Activated naive CD8-positive, alpha-beta T cell (primary cell): ENCODE measurements around the gene SEMA3C.

ENCODE experiments used
- H3K27ac Mint-ChIP-seq: one replicate; pipeline ENCODE4 v1.8.0; 2021; ENCODE audit warnings: mixed read lengths
- H3K27me3 Mint-ChIP-seq: one replicate; pipeline ENCODE4 v1.8.0; 2021; ENCODE audit warnings: mixed read lengths
- H3K36me3 Mint-ChIP-seq: one replicate; pipeline ENCODE4 v1.8.0; 2021; ENCODE audit warnings: mixed read lengths
- H3K4me1 Mint-ChIP-seq: one replicate; pipeline ENCODE4 v1.8.0; 2021; ENCODE audit warnings: low read depth, mixed read lengths
- H3K4me3 Mint-ChIP-seq: one replicate; pipeline ENCODE4 v1.8.0; 2021; ENCODE audit warnings: mild to moderate bottlenecking, mixed read lengths
- H3K9me3 Mint-ChIP-seq: one replicate; pipeline ENCODE4 v1.8.0; 2021; ENCODE audit warnings: low read depth, mixed read lengths

Gene SEMA3C

GRCh38 chr7:80859272-80859970 lies 59.4 kb downstream of the SEMA3C start:
- H3K4me1 Mint-ChIP-seq = no peaks in the 10 kb centered on the region
- H3K4me3 Mint-ChIP-seq = no peak overlapping the region
- no peaks in the 10 kb centered on the region for H3K27me3 Mint-ChIP-seq
- no peak overlapping the region for H3K27ac Mint-ChIP-seq
- H3K36me3 Mint-ChIP-seq = no peaks in the 10 kb centered on the region
- no peaks in the 10 kb centered on the region for H3K9me3 Mint-ChIP-seq

GRCh38 chr7:80858141-80858903 lies 60.5 kb downstream of the SEMA3C start:
- Mint-ChIP-seq H3K36me3 (no peaks in the 10 kb centered on the region), H3K4me3 (no peak overlapping the region), H3K9me3 (no peaks in the 10 kb centered on the region), H3K4me1 (no peaks in the 10 kb centered on the region), H3K27ac (no peak overlapping the region), H3K27me3 (no peaks in the 10 kb centered on the region)

GRCh38 chr7:80856769-80857168 lies 62.1 kb downstream of the SEMA3C start:
- Mint-ChIP-seq H3K9me3 (no peaks in the 10 kb centered on the region), H3K4me1 (no peaks in the 10 kb centered on the region), H3K36me3 (no peaks in the 10 kb centered on the region), H3K27ac (no peak overlapping the region), H3K27me3 (no peaks in the 10 kb centered on the region), H3K4me3 (no peak overlapping the region)

GRCh38 chr7:80851896-80852476 lies 66.9 kb downstream of the SEMA3C start:
- no peaks in the 10 kb centered on the region for H3K36me3 Mint-ChIP-seq

GRCh38 chr7:80848841-80849240 lies 70.0 kb downstream of the SEMA3C start:
- Mint-ChIP-seq H3K27me3 (no peaks in the 10 kb centered on the region), H3K4me3 (no peak overlapping the region), H3K9me3 (peaks cover 5% of the 10 kb centered on the region), H3K27ac (no peak overlapping the region), H3K4me1 (no peaks in the 10 kb centered on the region), H3K36me3 (no peaks in the 10 kb centered on the region)

More at GRCh38 chr7:80851896-80852476, 66.9 kb downstream of the SEMA3C start:
- Mint-ChIP-seq H3K27ac (no peak overlapping the region), H3K4me1 (no peaks in the 10 kb centered on the region), H3K27me3 (no peaks in the 10 kb centered on the region), H3K4me3 (no peak overlapping the region), H3K9me3 (no peaks in the 10 kb centered on the region)

- Mint-ChIP-seq H3K4me3 (no peak overlapping the region), H3K27me3 (no peaks in the 10 kb centered on the region), H3K4me1 (no peaks in the 10 kb centered on the region), H3K27ac (no peak overlapping the region), H3K9me3 (peaks cover 5% of the 10 kb centered on the region), H3K36me3 (no peaks in the 10 kb centered on the region)
Observed at GRCh38 chr7:80847895-80848294, 71.0 kb downstream of the SEMA3C start.

GRCh38 chr7:80847027-80847426 lies 71.8 kb downstream of the SEMA3C start:
- no peaks in the 10 kb centered on the region for H3K36me3 Mint-ChIP-seq

GRCh38 chr7:80844916-80845315 lies 73.9 kb downstream of the SEMA3C start:
- Mint-ChIP-seq H3K4me3 (no peak overlapping the region), H3K27me3 (no peaks in the 10 kb centered on the region), H3K36me3 (no peaks in the 10 kb centered on the region), H3K27ac (no peak overlapping the region), H3K9me3 (peaks cover 5% of the 10 kb centered on the region), H3K4me1 (no peaks in the 10 kb centered on the region)

More at GRCh38 chr7:80847027-80847426, 71.8 kb downstream of the SEMA3C start:
- Mint-ChIP-seq H3K4me1 (no peaks in the 10 kb centered on the region), H3K9me3 (peaks cover 5% of the 10 kb centered on the region), H3K27me3 (no peaks in the 10 kb centered on the region), H3K27ac (no peak overlapping the region), H3K4me3 (no peak overlapping the region)

- H3K9me3 Mint-ChIP-seq = peaks cover 5% of the 10 kb centered on the region
- no peaks in the 10 kb centered on the region for H3K36me3 Mint-ChIP-seq
- H3K27ac Mint-ChIP-seq = no peak overlapping the region
- H3K4me3 Mint-ChIP-seq = no peak overlapping the region
- H3K27me3 Mint-ChIP-seq = no peaks in the 10 kb centered on the region
- H3K4me1 Mint-ChIP-seq = no peaks in the 10 kb centered on the region
Observed at GRCh38 chr7:80843018-80843677, 75.7 kb downstream of the SEMA3C start.

- H3K4me3 Mint-ChIP-seq = no peak overlapping the region
- H3K27ac Mint-ChIP-seq = no peak overlapping the region
- H3K36me3 Mint-ChIP-seq = no peaks in the 10 kb centered on the region
- peaks cover 5% of the 10 kb centered on the region for H3K9me3 Mint-ChIP-seq
- H3K4me1 Mint-ChIP-seq = no peaks in the 10 kb centered on the region
- no peaks in the 10 kb centered on the region for H3K27me3 Mint-ChIP-seq
Observed at GRCh38 chr7:80842022-80842790, 76.6 kb downstream of the SEMA3C start.

- Mint-ChIP-seq H3K36me3 (no peaks in the 10 kb centered on the region), H3K4me1 (no peaks in the 10 kb centered on the region), H3K9me3 (peaks cover 5% of the 10 kb centered on the region), H3K27ac (no peak overlapping the region), H3K4me3 (no peak overlapping the region), H3K27me3 (no peaks in the 10 kb centered on the region)
Observed at GRCh38 chr7:80841423-80841955, 77.4 kb downstream of the SEMA3C start.

- no peaks in the 10 kb centered on the region for H3K27me3 Mint-ChIP-seq
- no peak overlapping the region for H3K4me3 Mint-ChIP-seq
- no peaks in the 10 kb centered on the region for H3K36me3 Mint-ChIP-seq
- peaks cover 3% of the 10 kb centered on the region for H3K9me3 Mint-ChIP-seq
- H3K4me1 Mint-ChIP-seq = no peaks in the 10 kb centered on the region
- no peak overlapping the region for H3K27ac Mint-ChIP-seq
Observed at GRCh38 chr7:80840681-80841080, 78.2 kb downstream of the SEMA3C start.

- Mint-ChIP-seq H3K9me3 (no peaks in the 10 kb centered on the region), H3K4me3 (no peak overlapping the region), H3K27ac (no peak overlapping the region), H3K36me3 (no peaks in the 10 kb centered on the region), H3K27me3 (no peaks in the 10 kb centered on the region), H3K4me1 (no peaks in the 10 kb centered on the region)
Observed at GRCh38 chr7:80839855-80840254, 79.0 kb downstream of the SEMA3C start.

GRCh38 chr7:80838643-80839042 lies 80.2 kb downstream of the SEMA3C start:
- no peak overlapping the region for H3K27ac Mint-ChIP-seq
- H3K4me3 Mint-ChIP-seq = no peak overlapping the region
- no peaks in the 10 kb centered on the region for H3K4me1 Mint-ChIP-seq
- no peaks in the 10 kb centered on the region for H3K9me3 Mint-ChIP-seq
- H3K27me3 Mint-ChIP-seq = no peaks in the 10 kb centered on the region
- no peaks in the 10 kb centered on the region for H3K36me3 Mint-ChIP-seq
